Mammary epithelial cell (primary cell): ENCODE measurements around the gene EPB41L5.

Experiments used
- EZH2 ChIP-seq: IDR thresholded peaks from 2 replicates; pipeline ENCODE4 v1.6.1; 2012; ENCODE audit warnings: low read length, inconsistent platforms, borderline replicate concordance
- TF ChIP-seq, protein P1 (sequence below), 2 donors: IDR thresholded peaks in 1 of 2; conservative IDR thresholded peaks in 1 of 2; 2 replicates each; pipeline ENCODE4 v1.5.1; 2011 to 2012; ENCODE audit warnings: inconsistent platforms in 2 of 2, low read length in 2 of 2, mild to moderate bottlenecking in 2 of 2, control low read depth in 1 of 2, low read depth in 1 of 2; ENCODE audit not compliant: insufficient read depth in 1 of 2; ENCODE audit errors: extremely low read depth in 1 of 2

DNA sequence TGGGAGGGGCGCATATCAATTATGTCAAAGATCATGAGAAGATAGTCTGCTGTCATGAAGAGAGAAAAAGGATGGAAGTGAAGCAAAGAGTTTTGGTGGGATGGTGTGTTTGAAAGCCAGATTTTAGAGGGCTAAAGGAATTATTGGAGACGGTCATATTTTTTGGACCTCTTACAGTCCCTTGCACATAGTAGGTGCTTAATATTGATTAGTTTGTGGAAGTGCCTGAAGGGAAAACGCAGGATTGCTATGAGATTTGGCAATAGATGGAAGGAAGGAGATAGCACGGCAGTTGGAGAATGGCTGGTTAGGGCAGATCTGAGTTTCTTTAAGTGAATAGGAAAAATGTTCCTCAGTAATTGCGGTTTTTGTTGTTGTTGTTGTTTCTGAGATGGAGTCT is 15.9 kb downstream of the EPB41L5 start:
- TF ChIP-seq, protein P1, sequence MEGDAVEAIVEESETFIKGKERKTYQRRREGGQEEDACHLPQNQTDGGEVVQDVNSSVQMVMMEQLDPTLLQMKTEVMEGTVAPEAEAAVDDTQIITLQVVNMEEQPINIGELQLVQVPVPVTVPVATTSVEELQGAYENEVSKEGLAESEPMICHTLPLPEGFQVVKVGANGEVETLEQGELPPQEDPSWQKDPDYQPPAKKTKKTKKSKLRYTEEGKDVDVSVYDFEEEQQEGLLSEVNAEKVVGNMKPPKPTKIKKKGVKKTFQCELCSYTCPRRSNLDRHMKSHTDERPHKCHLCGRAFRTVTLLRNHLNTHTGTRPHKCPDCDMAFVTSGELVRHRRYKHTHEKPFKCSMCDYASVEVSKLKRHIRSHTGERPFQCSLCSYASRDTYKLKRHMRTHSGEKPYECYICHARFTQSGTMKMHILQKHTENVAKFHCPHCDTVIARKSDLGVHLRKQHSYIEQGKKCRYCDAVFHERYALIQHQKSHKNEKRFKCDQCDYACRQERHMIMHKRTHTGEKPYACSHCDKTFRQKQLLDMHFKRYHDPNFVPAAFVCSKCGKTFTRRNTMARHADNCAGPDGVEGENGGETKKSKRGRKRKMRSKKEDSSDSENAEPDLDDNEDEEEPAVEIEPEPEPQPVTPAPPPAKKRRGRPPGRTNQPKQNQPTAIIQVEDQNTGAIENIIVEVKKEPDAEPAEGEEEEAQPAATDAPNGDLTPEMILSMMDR (conservative IDR thresholded peaks at IDR 0.05 in 1 of 2, IDR thresholded peaks at IDR 0.05 in 1 of 2; ENCODE audit: extremely low read depth in 1 of 2, insufficient read depth in 1 of 2, low read depth in 1 of 2, low read length in 2 of 2), result no peak
- TF ChIP-seq EZH2, result no peak
